Measurements from ENCODE around the gene RHBDF2. TPM values are rescaled to one million over a fixed set of nuclear protein-coding genes. Genes with fewer than 3 reads are reported as not detected.

RHBDF2 gene
- total RNA-seq, 1 experiment from 2014 or later: 19.7 TPM

DNA sequence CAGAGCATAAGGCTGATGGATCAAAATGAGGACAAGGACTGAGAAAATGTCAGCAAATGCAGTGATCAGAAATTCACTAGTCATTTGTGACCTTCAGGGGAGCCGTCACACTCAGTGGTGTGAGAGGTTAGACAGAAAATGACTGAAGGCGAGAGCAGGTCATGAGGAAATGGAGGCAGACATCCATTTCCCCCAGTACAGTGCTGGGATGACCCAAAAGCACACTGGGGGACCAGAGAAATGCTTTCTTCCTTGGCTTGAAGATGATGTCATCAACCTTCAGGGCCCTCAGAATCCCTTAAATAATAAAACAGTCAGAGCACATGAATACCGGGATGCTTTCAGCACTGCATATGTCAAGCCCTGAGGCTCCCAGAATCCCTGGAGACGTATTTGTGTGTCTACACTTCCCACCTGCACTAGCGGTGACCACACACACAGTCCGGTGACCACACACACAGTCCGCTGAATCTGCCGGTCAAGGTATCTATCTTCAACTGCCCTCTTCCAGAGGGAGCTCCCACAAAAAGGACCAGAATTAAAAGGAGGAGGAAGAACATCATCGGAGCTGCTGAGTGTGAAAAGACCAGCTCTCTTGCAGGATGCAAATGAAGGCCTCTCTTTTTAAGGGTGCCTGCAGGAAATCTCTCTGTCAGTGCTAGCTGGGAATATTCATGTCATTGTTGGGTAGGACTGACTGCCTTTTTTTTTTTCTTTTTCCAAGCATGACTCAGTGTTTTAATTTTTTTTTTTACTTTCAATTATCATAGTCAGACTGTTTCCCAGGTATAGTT, 56.5 kb downstream of the RHBDF2 start:
- no peaks in the 10 kb centered on the region for H3K27me3 Mint-ChIP-seq (ENCODE audit: low read depth)
- no peak overlapping the region for H4K5ac ChIP-seq (ENCODE audit: insufficient read length, low read depth, low read length)
- no peak overlapping the region for H2BK20ac ChIP-seq (ENCODE audit: low read depth, low read length, poor library complexity, severe bottlenecking)
- H3K23me2 ChIP-seq (ENCODE audit: insufficient read length, low read depth, low read length, poor library complexity, severe bottlenecking): no peaks in the 10 kb centered on the region
- H3K4me3 Mint-ChIP-seq: peak overlapping the region; percentile 40 to 65
- H3K27ac ChIP-seq (ENCODE audit: insufficient read length, low read depth, low read length): peak overlapping the region; percentile 21
- no peak overlapping the region for H2BK15ac ChIP-seq (ENCODE audit: low read depth, low read length)
- H3K23ac ChIP-seq (ENCODE audit: insufficient read length, low read depth, low read length): no peak overlapping the region
- H2BK12ac ChIP-seq (ENCODE audit: insufficient read length, low read depth, low read length): no peak overlapping the region
- H2BK5ac ChIP-seq (ENCODE audit: insufficient read length, low read length): no peak overlapping the region
- H4K20me1 ChIP-seq (ENCODE audit: control insufficient read depth, insufficient read depth, insufficient read length): no peaks in the 10 kb centered on the region
- peak overlapping the region; percentile 16 for H3K18ac ChIP-seq (ENCODE audit: insufficient read length, low read depth, low read length)
- H3K79me2 ChIP-seq (ENCODE audit: insufficient read depth, low read length): peaks cover 47% of the 10 kb centered on the region; the same call in 1 of the 2 replicates
- peaks cover 0 to 4% (median 1%) of the 10 kb centered on the region in 3 experiments; a peak in 3 of 7 replicates for H3K36me3 Mint-ChIP-seq (ENCODE audit: insufficient read depth in 1 of 3, low read depth in 3 of 3)
- H4K91ac ChIP-seq (ENCODE audit: insufficient read length, low read depth, low read length): no peak overlapping the region
- peak overlapping the region; percentile 48 to 97 (median 91) for H3K27ac Mint-ChIP-seq
- WGBS (ENCODE audit: extremely low coverage, insufficient read length, low lambda C conversion rate): no CpG with 5 or more reads among the region's 9 CpGs
- peak overlapping the region; percentile 71 for H3K4me2 ChIP-seq (ENCODE audit: insufficient read depth, insufficient read length, low read length)
- DNase-seq: peak; percentile 61
- H3K56ac ChIP-seq (ENCODE audit: insufficient read length, low read depth, low read length): no peak overlapping the region
- no peak overlapping the region for H3K9ac ChIP-seq (ENCODE audit: extremely low read depth, insufficient read length, low read length)
- no peak overlapping the region for H4K8ac ChIP-seq (replicated peaks; ENCODE audit: insufficient read length, low read depth, low read length)
- no peak overlapping the region for H2AFZ ChIP-seq (ENCODE audit: low read length)
- no peak for TF ChIP-seq CTCF (conservative IDR thresholded peaks at IDR 0.05)
- no peaks in the 10 kb centered on the region for H3K27me3 ChIP-seq (ENCODE audit: insufficient read depth, low read length)
- peaks cover 60% of the 10 kb centered on the region for H3K4me1 ChIP-seq (ENCODE audit: insufficient read depth, low read length)
- H2BK120ac ChIP-seq (ENCODE audit: low read depth, low read length, poor library complexity, severe bottlenecking): no peak overlapping the region
- no peak overlapping the region for H2AK5ac ChIP-seq (ENCODE audit: insufficient read length, low read length)
- H3K9me3 Mint-ChIP-seq: no peaks in the 10 kb centered on the region; a peak in 1 of 5 replicates
- peaks cover 4% of the 10 kb centered on the region for H3K79me1 ChIP-seq (ENCODE audit: insufficient read depth, low read depth, low read length, poor library complexity, severe bottlenecking)
- peaks cover 80 to 88% of the 10 kb centered on the region in 2 experiments for H3K4me1 Mint-ChIP-seq
- no peaks in the 10 kb centered on the region for H3K9me3 ChIP-seq (ENCODE audit: control insufficient read depth, low read depth, low read length)
- no peak overlapping the region for H3K14ac ChIP-seq (ENCODE audit: insufficient read depth, low read length)
- no peak overlapping the region for H3K4ac ChIP-seq (ENCODE audit: low read depth, low read length)
- no peak overlapping the region for H3T11ph ChIP-seq (ENCODE audit: low read length)

Data from H9 (cell line).